ENCODE data around the gene SIMC1. TPM values are rescaled to one million over a fixed set of nuclear protein-coding genes. Genes with fewer than 3 reads are reported as not detected.

The SIMC1 gene
- total RNA-seq, 1 experiment from 2014 or later: 7.5 TPM

GRCh38 chr5:176371621-176372539 is 133.7 kb downstream of the SIMC1 start:
- DNase-seq: no peak
- ChIA-PET CTCF (no interaction called here), POLR2A (ENCODE audit: unreplicated experiment) (no interaction called here)
- no peak overlapping the region for H3K9ac ChIP-seq (ENCODE audit: low read length)
- no peak overlapping the region for H3K4me2 ChIP-seq (ENCODE audit: low read length)
- no peaks in the 10 kb centered on the region for H3K79me2 ChIP-seq (ENCODE audit: low read length)
- no peaks in the 10 kb centered on the region for H3K27me3 ChIP-seq (ENCODE audit: low read length)
- no TSS peak for BruUV-seq (replicated peaks)
- no peak overlapping the region for H2AFZ ChIP-seq (ENCODE audit: low read length)
- TF ChIP-seq EZH2 (IDR thresholded peaks at IDR 0.05; ENCODE audit: low read length, unreplicated experiment): no peak
- TF ChIP-seq EZH2phosphoT487 (IDR thresholded peaks at IDR 0.05; ENCODE audit: borderline replicate concordance, low read length): no peak
- TF ChIP-seq, protein P1, sequence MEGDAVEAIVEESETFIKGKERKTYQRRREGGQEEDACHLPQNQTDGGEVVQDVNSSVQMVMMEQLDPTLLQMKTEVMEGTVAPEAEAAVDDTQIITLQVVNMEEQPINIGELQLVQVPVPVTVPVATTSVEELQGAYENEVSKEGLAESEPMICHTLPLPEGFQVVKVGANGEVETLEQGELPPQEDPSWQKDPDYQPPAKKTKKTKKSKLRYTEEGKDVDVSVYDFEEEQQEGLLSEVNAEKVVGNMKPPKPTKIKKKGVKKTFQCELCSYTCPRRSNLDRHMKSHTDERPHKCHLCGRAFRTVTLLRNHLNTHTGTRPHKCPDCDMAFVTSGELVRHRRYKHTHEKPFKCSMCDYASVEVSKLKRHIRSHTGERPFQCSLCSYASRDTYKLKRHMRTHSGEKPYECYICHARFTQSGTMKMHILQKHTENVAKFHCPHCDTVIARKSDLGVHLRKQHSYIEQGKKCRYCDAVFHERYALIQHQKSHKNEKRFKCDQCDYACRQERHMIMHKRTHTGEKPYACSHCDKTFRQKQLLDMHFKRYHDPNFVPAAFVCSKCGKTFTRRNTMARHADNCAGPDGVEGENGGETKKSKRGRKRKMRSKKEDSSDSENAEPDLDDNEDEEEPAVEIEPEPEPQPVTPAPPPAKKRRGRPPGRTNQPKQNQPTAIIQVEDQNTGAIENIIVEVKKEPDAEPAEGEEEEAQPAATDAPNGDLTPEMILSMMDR (conservative IDR thresholded peaks at IDR 0.05; ENCODE audit: low read depth, low read length): no peak
- intact Hi-C loops (cut with micrococcal nuclease): no loop called here
- H3K9me3 ChIP-seq (ENCODE audit: low read length): no peaks in the 10 kb centered on the region
- no peak overlapping the region for H3K27ac ChIP-seq (ENCODE audit: low read length)
- no peaks in the 10 kb centered on the region for H3K36me3 ChIP-seq (ENCODE audit: low read depth, low read length)
- H3K4me3 ChIP-seq (ENCODE audit: low read length): no peak overlapping the region
- H3F3A ChIP-seq (ENCODE audit: low read length, unreplicated experiment): no peaks in the 10 kb centered on the region
- no peaks in the 10 kb centered on the region for H3K9me2 ChIP-seq (replicated peaks; ENCODE audit: low read length)
- H3K4me1 ChIP-seq (ENCODE audit: insufficient read depth, low read length): no peaks in the 10 kb centered on the region
- no peak for ATAC-seq
- H4K20me1 ChIP-seq (ENCODE audit: low read length): no peaks in the 10 kb centered on the region

GRCh38 chr5:176373100-176373818 is 135.0 kb downstream of the SIMC1 start:
- no peak for ATAC-seq
- Histone ChIP-seq H3K27me3 (ENCODE audit: low read length) (no peaks in the 10 kb centered on the region), H4K20me1 (ENCODE audit: low read length) (no peaks in the 10 kb centered on the region), H3K9me2 (replicated peaks; ENCODE audit: low read length) (no peaks in the 10 kb centered on the region), H3K27ac (ENCODE audit: low read length) (no peak overlapping the region), H3F3A (ENCODE audit: low read length, unreplicated experiment) (no peaks in the 10 kb centered on the region), H3K36me3 (ENCODE audit: low read depth, low read length) (no peaks in the 10 kb centered on the region), H3K4me1 (ENCODE audit: insufficient read depth, low read length) (no peaks in the 10 kb centered on the region), H3K4me3 (ENCODE audit: low read length) (no peak overlapping the region), H3K9me3 (ENCODE audit: low read length) (no peaks in the 10 kb centered on the region), H3K79me2 (ENCODE audit: low read length) (no peaks in the 10 kb centered on the region), H2AFZ (ENCODE audit: low read length) (no peak overlapping the region), H3K4me2 (ENCODE audit: low read length) (no peak overlapping the region), H3K9ac (ENCODE audit: low read length) (no peak overlapping the region)
- CTCF ChIA-PET: no interaction called here
- intact Hi-C loops (cut with micrococcal nuclease): no loop called here
- no peak for DNase-seq
- TF ChIP-seq EZH2phosphoT487 (IDR thresholded peaks at IDR 0.05; ENCODE audit: borderline replicate concordance, low read length): no peak
- TF ChIP-seq, protein P1 (conservative IDR thresholded peaks at IDR 0.05; ENCODE audit: low read depth, low read length): no peak
- TF ChIP-seq EZH2 (IDR thresholded peaks at IDR 0.05; ENCODE audit: low read length, unreplicated experiment): no peak
- POLR2A ChIA-PET (ENCODE audit: unreplicated experiment): no interaction called here
- BruUV-seq (replicated peaks): no TSS peak

All from PC-3 (cell line).